ENCODE results near the gene NLRC3.

- TF ChIP-seq CTCF (IDR thresholded peaks at IDR 0.05) (no peak), POLR2A (IDR thresholded peaks at IDR 0.05) (no peak)
Measured at GRCh38 chr16:3513892-3514583, 63.2 kb downstream of the NLRC3 start.
